ENCODE measurements around the gene PLGRKT.

GRCh38 chr9:5321058-5321457 is 116.7 kb downstream of the PLGRKT start:
- TF ChIP-seq CTCF (IDR thresholded peaks at IDR 0.05) (no peak), CREB1 (CRISPR knock-in tag; IDR thresholded peaks at IDR 0.05) (no peak), STAT6 (CRISPR knock-in tag; conservative IDR thresholded peaks at IDR 0.05; ENCODE audit: low read depth) (no peak), NR2C2 (CRISPR knock-in tag; IDR thresholded peaks at IDR 0.05) (no peak), E2F5 (CRISPR knock-in tag; IDR thresholded peaks at IDR 0.05) (no peak), ATF3 (CRISPR knock-in tag; conservative IDR thresholded peaks at IDR 0.05) (no peak), E2F4 (CRISPR knock-in tag; IDR thresholded peaks at IDR 0.05; ENCODE audit: borderline replicate concordance, low read depth) (no peak), NR1H2 (CRISPR knock-in tag; IDR thresholded peaks at IDR 0.05) (no peak), MAX (CRISPR knock-in tag; IDR thresholded peaks at IDR 0.05) (no peak)
